ENCODE results near the gene GALNTL6. TPM values are rescaled to one million over a fixed set of nuclear protein-coding genes. Genes with fewer than 3 reads are reported as not detected.

The GALNTL6 gene
- total and polyA plus RNA-seq, 4 donors, result 0.08 to 0.09 (median 0.09) TPM; not detected in 1

GRCh38 chr4:172785613-172786012 is 972.4 kb downstream of the GALNTL6 start:
- 75% methylated on average over 1 of the region's 1 CpG for WGBS, 2 donors
- H3K9ac ChIP-seq (ENCODE audit: insufficient read depth in 1 of 2, low read length in 2 of 2), result no peak overlapping the region

GRCh38 chr4:172786039-172786792 is 973.0 kb downstream of the GALNTL6 start:
- WGBS, 2 donors, result 18 to 23% methylated on average over 4 of the region's 4 CpGs
- DNase-seq (peak; percentile 15 to 59 (median 27)), ATAC-seq (ENCODE audit: insufficient read depth, low FRiP score) (no peak)

More at GRCh38 chr4:172785613-172786012, 972.4 kb downstream of the GALNTL6 start:
- H3K4me1 ChIP-seq (ENCODE audit: control insufficient read depth in 5 of 5, insufficient read depth in 5 of 5, low read length in 5 of 5), result peaks cover 0 to 5% (median 0%) of the 10 kb centered on the region in 5 donors
- no peak overlapping the region for H3K4me3 ChIP-seq
- TF ChIP-seq CTCF (IDR thresholded peaks at IDR 0.05; ENCODE audit: control extremely low read depth, extremely low read depth), result no peak
- no peaks in the 10 kb centered on the region for H3K36me3 ChIP-seq (ENCODE audit: control insufficient read depth in 4 of 4, insufficient read depth in 4 of 4, low read length in 4 of 4)
- no peaks in the 10 kb centered on the region for H3K9me3 ChIP-seq (ENCODE audit: control insufficient read depth in 4 of 4, insufficient read depth in 3 of 4, low read length in 3 of 4)
- ATAC-seq (ENCODE audit: insufficient read depth, low FRiP score), result no peak
- no peaks in the 10 kb centered on the region for H3K27me3 ChIP-seq (ENCODE audit: control insufficient read depth in 3 of 3, insufficient read depth in 3 of 3, low read length in 2 of 3)
- no peak for DNase-seq
- H3K27ac ChIP-seq (ENCODE audit: low read depth in 1 of 2, low read length in 1 of 2), result no peak overlapping the region

GRCh38 chr4:172787111-172787510 is 973.9 kb downstream of the GALNTL6 start:
- no peak for ATAC-seq (ENCODE audit: insufficient read depth, low FRiP score)
- WGBS, 2 donors, result 23 to 51% methylated on average over 3 of the region's 3 CpGs

More at GRCh38 chr4:172786039-172786792, 973.0 kb downstream of the GALNTL6 start:
- no peaks in the 10 kb centered on the region for H3K27me3 ChIP-seq (ENCODE audit: control insufficient read depth in 3 of 3, insufficient read depth in 3 of 3, low read length in 2 of 3)
- H3K9me3 ChIP-seq (ENCODE audit: control insufficient read depth in 4 of 4, insufficient read depth in 3 of 4, low read length in 3 of 4), result no peaks in the 10 kb centered on the region
- H3K4me3 ChIP-seq, result no peak overlapping the region
- H3K27ac ChIP-seq (ENCODE audit: low read depth in 1 of 2, low read length in 1 of 2), result no peak overlapping the region
- no peak overlapping the region for H3K9ac ChIP-seq (ENCODE audit: insufficient read depth in 1 of 2, low read length in 2 of 2)
- H3K4me1 ChIP-seq (ENCODE audit: control insufficient read depth in 5 of 5, insufficient read depth in 5 of 5, low read length in 5 of 5), result peaks cover 0 to 5% (median 0%) of the 10 kb centered on the region in 5 donors
- no peaks in the 10 kb centered on the region for H3K36me3 ChIP-seq (ENCODE audit: control insufficient read depth in 4 of 4, insufficient read depth in 4 of 4, low read length in 4 of 4)
- TF ChIP-seq CTCF (IDR thresholded peaks at IDR 0.05; ENCODE audit: control extremely low read depth, extremely low read depth), result no peak

More at GRCh38 chr4:172787111-172787510, 973.9 kb downstream of the GALNTL6 start:
- no peaks in the 10 kb centered on the region for H3K36me3 ChIP-seq (ENCODE audit: control insufficient read depth in 4 of 4, insufficient read depth in 4 of 4, low read length in 4 of 4)
- no peak overlapping the region for H3K4me3 ChIP-seq
- H3K27me3 ChIP-seq (ENCODE audit: control insufficient read depth in 3 of 3, insufficient read depth in 3 of 3, low read length in 2 of 3), result no peaks in the 10 kb centered on the region
- peaks cover 0 to 5% (median 0%) of the 10 kb centered on the region in 5 donors for H3K4me1 ChIP-seq (ENCODE audit: control insufficient read depth in 5 of 5, insufficient read depth in 5 of 5, low read length in 5 of 5)
- no peaks in the 10 kb centered on the region for H3K9me3 ChIP-seq (ENCODE audit: control insufficient read depth in 4 of 4, insufficient read depth in 3 of 4, low read length in 3 of 4)
- no peak for TF ChIP-seq CTCF (IDR thresholded peaks at IDR 0.05; ENCODE audit: control extremely low read depth, extremely low read depth)
- H3K9ac ChIP-seq (ENCODE audit: insufficient read depth in 1 of 2, low read length in 2 of 2), result no peak overlapping the region
- DNase-seq, result no peak
- no peak overlapping the region for H3K27ac ChIP-seq (ENCODE audit: low read depth in 1 of 2, low read length in 1 of 2)
